Muscle of back (tissue), 13 donors: ENCODE data around the gene HUS1B. TPM values are rescaled to one million over a fixed set of nuclear protein-coding genes. Genes with fewer than 3 reads are reported as not detected.
"Not testable (repeated sequence)": the region's sequence is repeated elsewhere in the genome, so short reads cannot be mapped to it uniquely, and the experiment has no call there.

ENCODE experiments used
- DNase-seq, 3 donors: peaks; one replicate each; pipeline versions ENCODE4 v3.0.0 to v3.0.0-alpha.2; 2013
- long read RNA-seq, 9 donors: transcript quantifications; one replicate each; lab custom pipeline, GENCODE V29; 2026
- polyA plus RNA-seq, 10 donors: library from polyadenylated mRNA; unstranded; fragments of 120-200 nt; gene quantifications; one replicate each; pipeline ENCODE4 v1.2.1, GENCODE V29; 2013; ENCODE audit not compliant: insufficient read length in 10 of 10

The HUS1B gene
- under 1 TPM in 5 of 10 donors, not detected in 5; 0.12 to 0.34 (median 0.26) TPM for polyA plus RNA-seq
- long read RNA-seq, donor 1, result 0 reads
- long read RNA-seq, donor 2, result 0 reads
- long read RNA-seq, donor 3, result 0 reads
- long read RNA-seq, donor 4, partial matches to known transcripts, result 0 of 1 reads
- long read RNA-seq, donor 4, other reads (novel, unspliced or antisense), result 0 of 1 reads
- long read RNA-seq, donor 5, partial matches to known transcripts, result 0 of 1 reads
- long read RNA-seq, donor 5, other reads (novel, unspliced or antisense), result 0 of 1 reads
- long read RNA-seq, donor 6, result 0 reads
- long read RNA-seq, donor 7, result 0 reads
- long read RNA-seq, donor 8, result 0 reads
- long read RNA-seq, donor 9, result 0 reads

DNA sequence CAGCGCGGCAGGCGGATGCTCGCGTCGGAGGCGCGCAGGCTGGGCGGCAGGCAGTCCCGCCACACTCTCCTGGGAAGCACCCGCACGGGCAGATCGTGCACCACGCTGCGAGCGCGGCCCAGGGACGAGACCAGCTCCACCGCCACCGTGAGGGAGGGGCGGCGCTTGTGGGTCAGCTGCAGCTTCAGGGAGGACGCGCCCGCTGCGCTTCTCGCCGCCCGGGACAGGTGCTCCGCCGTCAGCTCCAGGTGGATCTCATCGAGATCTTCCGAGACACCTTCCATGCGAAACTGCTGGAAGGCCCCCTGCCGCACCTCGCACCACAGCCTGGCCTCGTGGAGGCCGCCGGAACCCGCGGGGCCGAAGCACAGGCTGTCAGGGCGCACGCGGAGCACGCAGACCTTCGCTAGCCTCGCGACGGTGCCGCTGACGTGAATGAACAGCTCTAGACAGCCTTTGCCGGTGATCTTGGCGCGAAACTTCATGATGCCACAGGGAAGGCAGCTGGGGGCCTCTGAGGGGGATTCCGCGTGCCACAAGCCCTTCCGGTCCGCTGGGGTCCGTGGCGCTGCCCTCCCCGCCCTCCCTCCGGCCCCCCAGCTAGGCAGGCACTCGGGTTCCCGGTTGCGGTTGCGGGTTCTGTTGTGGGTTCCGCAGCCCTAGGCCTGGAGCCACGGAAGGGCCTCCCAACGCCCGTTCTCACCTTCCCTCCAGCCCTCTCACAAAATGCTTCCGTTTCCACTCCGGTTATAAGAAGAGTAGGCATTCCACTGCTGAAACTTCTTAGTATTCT lies at the start of gene HUS1B:
HUS1B (minus strand) TSS at position 641 of the 793 bp plus-strand sequence; CDS start at position 485, 156 bp downstream.
- DNase-seq, result no peak

DNA sequence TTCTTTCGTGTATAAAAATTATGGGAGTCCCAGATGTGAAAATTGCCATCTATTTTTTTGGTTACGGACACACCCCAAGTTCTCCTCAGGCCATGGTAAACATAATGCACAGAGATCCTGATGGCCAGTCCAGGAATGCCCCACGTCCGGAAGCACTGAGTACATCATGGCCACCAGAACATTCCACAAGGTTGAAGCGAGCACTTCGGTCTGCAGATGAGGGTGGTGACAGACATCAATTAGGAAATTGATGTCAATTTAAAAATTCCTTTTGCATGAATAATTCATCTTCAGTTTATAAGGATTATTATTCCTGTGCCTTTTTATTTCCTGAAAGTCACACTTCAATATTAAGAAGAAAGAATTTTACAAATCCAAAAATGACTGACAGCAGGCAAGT lies 49.2 kb upstream of the HUS1B start:
- DNase-seq, result no peak

DNA sequence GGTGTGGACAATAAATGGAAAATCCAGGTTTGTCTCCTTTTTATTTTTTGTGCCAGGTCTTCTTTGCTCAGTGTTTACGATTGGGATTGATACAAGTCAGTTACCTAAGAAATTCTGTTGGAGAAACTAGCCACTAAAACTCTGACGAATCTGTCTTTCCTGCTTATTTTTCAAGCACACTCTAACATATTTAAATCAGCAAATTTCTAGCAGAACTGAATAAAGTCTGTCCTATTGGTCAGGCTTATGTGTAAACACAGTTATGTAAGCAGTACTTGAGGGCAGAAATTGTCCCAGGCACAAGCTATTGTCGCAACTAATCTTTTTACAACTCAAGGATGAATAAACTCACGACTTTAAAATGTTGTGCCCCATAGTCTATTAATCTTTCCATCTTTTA lies 48.1 kb upstream of the HUS1B start:
- DNase-seq, result no peak

DNA sequence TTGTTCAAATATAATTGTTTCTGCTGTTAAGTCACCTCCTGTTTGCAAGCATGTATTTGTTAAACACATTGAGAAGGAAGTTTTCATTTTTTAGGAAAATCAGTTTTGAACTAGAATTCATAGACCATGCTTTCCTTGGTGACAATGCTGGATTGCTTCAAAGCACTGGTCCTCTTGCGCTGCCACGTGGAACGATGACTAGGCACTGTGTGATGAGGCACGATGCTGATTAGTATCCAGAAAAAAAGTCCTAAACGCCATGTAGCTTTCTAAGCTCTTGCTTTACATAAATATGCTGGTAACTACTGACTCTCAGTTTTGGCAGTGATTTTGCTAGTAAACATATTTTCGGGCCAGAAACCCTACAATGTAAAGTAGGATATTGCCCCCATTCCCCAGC lies 47.1 kb upstream of the HUS1B start:
- DNase-seq, result no peak

DNA sequence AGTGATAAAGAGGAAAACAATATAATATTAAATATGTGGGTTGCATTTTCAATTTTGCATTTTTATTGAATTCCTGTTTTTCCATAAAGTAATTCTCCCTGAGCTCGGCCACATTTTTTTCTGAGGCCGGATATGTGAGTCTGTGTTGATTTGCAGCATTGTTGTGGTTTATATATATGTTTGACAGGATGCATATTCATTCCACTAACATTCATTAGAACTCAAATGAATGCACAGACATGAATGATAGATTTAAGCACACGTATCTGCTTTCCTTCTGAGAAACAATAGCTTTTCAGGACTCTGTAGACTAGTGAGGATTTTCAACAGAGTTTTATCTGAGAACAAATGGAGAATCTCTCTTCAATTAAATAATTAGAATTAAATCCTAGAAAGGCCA lies 46.7 kb upstream of the HUS1B start:
- DNase-seq, result no peak

DNA sequence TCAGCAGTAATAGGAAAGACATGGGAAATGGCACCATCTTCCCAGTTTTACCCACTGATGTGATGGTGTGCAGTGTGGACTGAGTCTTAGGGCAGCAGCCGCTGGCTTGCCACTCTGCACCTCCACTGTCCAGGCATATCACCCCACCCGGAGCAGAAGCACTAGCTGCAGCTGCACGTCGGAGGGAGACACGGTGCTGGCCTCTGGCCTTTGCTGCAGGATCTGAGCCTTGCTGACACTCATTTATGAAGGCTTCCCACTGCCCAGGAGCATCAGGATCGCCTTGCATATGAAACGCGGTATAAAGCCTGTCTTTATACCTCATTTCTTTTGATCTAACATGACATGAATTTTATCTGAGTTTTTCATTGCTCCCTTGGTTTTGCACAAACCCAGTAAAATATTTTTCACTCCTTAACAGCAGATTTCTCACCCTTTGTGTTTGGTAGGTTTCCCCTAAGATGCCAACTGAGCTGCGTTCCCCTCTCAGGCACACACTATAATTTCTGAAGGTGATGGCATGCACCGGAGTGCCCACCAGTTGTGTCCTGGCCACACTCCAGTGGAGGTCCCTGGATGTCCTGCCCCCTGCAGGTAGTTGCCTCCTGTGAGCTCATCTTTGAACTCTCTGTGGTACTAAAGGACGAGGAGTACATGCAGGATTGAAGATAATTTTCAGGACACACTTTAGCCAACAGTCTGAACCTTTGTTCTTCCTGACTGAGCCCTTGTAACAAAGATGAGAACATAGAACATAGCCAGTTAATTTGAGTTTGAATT lies 45.0 kb upstream of the HUS1B start:
- no peak for DNase-seq

DNA sequence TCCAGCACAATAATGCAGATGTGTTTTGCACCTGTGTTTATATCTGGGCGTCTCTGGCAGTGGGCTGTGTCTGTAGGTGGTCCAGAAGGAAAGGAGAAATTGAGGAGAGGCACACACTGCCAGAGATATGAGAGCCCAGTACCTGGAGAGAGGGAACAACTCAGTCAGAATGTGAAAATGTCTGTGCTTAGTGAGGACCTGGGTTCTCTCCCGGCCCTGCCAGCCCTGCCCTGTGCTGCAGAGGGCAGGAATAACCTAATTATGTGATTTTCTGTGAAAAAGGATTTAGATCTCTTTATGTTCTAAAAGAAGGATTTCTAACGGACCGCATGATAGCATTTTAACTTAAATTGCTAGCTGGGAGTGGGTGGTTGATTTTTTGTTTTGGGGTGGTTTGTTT lies 44.3 kb upstream of the HUS1B start:
- no peak for DNase-seq

DNA sequence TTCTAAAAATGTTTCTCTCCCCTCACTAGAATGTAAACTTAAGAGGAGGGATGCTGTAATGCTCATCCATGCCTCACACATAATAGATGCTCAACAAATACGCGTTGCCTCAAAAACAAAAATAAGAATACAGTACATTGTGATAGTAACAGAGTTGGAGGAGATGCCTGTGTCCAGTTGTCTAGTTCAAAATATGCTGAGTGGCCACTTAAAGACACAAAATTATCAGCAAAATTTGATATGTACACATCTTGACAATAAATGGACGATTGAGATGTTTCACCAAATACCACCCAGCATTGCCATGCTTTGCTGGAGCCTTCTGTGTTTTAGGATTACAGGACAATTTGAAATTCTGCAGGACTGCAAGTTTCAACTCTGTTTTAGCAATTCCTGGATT lies 43.6 kb upstream of the HUS1B start:
- no peak for DNase-seq

DNA sequence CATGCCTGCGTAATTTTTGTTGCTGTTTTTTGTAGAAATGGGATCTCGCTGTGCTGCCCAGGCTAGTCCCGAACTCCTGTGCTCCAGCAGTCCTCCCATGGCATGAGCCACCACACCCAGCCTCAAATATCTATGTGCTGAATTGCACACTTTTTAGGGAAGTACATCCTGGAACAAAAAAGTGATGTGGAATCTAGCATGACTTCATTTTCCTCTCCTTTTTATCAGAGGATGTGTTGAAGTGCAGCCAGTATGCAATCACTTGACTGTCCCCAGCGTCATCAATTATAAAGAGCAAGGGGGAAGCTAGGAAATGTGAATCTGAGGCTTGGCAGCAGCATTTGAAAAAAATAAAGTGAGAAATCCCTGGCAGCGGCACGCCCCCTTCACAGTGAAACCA lies 42.4 kb upstream of the HUS1B start:
- DNase-seq, result no peak

DNA sequence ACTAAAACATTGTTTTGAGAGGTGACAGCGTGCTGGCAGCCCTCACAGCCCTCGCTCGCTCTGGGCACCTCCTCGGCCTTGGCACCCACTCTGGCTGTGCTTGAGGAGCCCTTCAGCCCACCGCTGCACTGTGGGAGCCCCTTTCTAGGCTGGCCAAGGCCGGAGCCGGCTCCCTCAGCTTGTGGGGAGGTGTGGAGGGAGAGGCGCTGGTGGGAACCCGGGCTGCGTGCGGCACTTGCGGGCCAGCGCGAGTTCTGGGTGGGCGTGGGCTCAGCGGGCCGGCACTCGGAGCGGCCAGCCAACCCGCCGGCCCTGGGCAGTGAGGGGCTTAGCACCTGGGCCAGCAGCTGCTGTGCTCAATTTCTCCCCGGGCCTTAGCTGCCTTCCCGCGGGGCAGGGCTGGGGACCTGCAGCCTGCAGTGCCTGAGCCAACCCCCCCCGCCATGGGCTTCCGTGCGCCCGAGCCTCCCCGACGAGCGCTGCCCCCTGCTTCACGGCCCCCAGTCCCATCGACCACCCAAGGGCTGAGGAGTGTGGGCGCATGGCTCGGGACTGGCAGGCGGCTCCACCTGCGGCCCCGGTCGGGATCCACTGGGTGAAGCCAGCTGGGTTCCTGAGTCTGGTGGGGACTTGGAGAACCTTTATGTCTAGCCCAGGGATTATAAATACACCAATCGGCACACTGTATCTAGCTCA lies 37.7 kb upstream of the HUS1B start:
- DNase-seq, result not testable (repeated sequence)

DNA sequence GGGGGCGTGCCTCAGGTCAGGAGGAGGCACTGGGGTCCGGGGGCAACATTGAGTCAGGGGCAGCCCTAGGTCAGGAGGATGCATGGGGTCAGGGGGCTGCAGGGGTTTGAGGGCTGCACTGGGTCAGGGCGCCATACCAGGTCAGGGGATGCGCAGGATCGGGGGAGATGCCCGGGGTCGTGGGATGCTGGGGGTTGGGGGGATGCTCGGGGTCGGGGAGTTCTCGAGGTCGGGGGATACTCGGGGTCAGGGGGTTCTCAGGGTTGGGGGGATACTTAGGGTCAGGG lies 36.8 kb upstream of the HUS1B start:
- no peak for DNase-seq

DNA sequence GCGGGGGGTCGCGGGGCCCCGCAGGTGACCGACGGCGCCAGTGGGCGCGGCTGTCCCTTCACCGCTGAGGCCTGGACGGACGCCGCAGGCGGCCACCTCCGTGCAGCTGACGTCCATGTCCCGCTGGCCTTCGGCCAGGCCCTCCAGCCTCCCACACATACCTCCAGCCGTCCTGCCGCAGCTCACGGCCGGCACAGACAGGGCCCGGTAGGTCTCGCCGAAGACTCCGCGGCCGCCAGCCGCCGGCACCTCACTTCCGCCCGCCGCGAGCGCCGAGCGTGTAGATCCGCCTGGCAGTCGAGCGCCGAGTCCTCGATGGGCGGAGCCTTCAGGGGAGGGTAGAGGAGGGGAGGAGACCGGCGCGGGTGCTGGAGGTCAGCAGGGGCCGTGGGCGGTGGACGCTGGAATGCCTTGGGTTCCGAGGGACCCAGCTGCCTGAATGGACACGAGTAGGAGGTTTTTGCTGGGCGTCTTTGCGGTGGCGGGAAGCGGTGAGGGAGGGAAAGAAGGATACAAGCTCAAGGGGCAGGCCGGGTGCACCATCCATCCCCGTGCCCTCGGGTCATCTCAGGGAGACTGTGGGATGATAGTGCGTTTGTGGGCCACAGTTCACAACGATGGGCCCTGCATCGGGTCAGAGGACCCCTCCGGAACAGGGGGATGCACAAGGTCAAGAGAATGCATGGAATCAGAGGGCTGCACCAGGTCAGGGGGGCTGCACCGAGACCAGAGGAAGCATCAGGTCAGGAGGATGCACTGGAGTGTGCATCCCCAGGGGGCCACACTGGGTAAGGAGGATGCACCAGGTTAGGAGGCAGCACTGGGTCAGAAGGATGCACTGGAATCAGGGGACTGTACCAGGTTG lies 36.2 kb upstream of the HUS1B start, which contains the start of gene EXOC2:
EXOC2 (minus strand) TSS at position 282 of the 865 bp plus-strand sequence. CDS start 55,321 bp downstream, outside the sequence.
- DNase-seq, result peak; percentile 77 to 95 (median 88)

DNA sequence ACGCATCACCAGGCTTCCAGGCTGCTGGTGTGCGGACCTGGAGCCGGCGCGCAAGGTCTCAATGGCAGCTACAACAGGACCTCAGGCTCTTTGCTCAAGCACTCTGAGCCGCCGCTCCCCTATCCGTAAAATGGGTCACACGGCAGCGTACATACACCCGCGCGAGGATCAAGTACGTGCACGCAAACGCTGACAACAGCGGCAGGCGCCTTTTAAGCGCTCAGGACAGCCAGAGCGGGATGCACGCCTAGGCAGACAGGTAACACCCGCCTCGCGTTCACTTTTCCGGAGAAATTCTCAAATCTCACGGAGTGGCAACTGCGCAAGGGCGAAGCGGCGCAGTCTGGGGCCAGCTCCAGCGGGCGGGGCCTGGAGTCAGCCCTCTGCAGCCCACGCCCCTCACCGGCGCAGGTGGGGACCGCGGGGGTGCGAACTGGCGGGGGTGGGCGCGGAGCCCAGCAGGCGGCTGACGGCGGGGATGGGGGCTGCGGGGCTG lies 35.5 kb upstream of the HUS1B start:
- DNase-seq, result peak in 2 of 3 donors; percentile 30 to 55

DNA sequence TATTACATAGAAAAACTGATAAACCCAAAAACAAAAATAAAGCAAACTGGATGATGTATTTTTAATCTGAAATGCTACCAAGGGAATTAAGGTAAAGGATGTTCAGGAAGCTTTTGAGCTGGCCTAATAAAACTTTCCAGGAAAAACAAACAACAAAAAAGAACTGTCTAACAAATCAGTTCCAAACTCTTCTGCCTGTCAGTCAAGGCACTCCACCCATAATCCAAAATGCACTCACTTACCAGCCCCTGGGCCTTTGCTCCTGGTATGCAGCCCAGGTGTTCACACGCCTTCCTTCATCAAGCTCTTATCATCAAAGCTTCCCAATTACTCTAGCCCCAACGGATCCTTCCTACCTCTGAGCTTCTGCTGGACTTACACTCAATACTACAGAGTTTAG lies 32.3 kb upstream of the HUS1B start:
- no peak for DNase-seq

DNA sequence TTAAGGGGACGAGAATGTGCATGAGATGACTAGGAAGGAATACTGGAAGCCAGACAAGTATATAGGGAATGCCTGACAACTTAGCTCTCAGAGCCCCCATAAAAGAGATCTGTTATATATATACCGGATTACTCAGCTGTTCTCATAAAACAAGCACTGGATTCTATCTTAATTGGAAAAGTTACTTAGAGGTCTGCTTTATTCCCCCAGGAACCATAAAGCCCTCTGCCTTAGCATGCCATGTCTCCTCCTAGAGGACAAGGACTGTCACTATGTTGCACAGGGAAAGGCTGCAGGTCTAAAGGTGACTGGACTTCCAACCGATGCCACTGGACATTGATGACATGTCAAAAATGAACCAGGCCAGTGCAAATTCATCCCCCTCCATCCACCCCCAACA lies 29.6 kb upstream of the HUS1B start:
- no peak for DNase-seq

DNA sequence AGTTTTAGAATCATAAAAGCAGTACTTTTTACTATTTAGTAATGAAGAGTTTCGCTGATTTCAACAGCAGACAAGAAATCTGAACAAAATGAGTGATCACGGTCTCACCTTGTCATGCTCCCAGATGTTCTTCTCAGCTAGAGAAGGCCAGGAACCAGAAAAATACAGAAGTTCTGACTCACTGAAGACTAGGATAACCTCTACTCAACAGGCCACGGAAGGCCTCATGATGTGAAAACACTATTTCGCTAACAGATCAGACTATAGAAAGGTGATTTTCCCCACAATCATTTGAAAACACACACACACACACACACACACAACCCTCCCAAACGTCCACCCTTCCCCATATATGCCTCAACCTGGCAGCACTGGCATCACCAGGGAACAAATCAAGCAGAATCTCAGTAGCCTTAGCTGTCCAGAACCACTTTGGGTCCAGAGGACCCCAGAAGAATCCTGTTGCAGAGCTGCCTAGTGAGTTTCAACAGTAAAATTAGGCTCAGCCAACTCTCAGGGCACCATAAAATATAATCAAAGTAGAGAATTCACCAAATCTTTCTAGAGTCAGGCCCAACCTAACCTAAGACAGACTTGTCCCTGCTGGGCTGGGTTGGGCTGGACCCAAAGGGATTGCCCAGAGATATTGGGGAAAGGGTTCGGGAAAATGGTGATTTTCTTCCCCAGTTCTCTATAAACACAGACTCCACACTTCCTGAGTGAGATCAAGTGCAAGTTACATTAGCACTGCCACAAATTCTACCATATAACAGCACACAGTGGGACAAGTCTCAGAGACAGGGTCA lies 28.1 kb upstream of the HUS1B start:
- DNase-seq, result no peak

DNA sequence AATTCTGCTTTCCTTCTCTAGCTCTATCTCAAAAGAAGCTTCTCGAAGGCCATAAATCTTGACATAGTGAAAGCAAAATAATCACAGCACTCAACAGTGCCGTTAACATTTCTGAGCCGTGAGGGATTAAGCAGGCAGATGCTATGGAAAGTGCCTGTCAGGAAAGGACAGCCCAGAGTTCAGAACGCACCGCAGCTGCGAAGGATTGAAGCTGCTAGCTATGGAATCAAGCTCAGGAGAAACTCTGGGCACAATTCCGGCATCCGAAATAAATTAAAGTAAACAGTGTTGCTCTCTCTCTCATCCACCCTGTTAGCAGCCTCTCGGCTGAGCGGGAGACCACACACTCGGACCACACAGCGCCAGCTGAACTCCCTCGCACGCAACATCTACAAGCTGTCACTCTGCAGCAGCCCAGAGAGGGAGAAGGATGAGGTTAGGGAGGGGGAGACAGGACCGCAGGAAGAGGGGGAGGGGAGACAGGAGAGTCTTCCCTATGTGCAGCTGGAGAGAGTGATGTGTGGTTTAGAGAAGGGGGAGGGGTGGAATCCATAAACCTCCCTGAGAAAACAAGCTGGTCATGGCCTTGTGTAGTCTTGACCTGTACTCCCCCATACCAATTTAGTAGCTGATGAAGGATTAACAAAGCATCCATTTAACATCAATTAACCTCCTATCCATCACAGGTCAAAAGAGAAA lies 27.0 kb upstream of the HUS1B start:
- peak; percentile 74 to 89 (median 87) for DNase-seq

DNA sequence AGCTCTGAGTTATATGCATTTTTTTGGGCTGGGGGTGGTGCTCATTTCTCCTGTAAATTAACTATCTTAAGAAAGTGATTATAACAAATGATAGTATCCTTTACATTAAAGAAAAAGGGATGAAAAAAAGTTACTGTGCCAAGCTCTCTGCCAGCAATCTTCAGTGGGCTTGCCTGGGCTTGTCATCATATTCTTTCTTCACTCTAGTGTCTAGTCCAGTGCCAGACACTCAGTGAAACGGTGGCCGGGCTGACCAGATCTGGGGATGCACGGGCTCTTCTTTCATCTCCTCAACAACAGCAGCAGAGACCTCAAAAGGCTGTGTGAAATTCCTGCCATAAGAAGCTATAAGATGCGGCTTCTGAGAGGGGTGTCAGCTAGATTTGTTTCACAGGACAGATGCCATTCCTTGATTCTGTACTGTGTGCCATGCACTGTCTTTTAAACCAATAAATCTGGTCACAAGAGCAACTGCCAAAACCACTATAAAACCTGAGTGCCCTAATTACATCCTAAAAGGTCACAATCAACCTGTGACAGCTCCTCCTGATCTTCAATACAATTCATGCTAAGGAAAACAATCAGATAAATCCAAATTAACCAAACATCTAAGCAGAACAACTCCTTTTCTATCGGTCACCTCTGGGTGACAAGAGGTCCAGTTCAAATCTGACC lies 23.9 kb upstream of the HUS1B start:
- DNase-seq, result no peak

DNA sequence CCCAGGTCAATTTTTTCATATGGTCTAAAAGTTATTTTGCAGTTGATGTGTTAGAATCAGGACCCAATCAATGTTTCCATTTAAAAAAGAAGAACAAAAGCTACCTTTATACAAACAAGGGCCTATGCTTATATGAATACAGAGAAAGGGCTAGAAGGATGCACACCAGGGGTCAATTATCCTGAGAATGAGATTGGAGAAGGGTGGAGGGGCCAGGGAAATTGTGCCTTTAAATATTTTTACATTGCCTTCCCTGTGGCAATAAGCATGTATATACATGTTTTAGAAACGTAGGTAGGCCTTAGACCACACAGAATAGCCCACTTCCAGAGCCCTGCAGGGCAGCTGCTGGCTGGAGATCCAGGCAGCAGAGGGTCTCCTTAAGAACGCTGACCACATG lies 23.4 kb upstream of the HUS1B start:
- no peak for DNase-seq
